ENCODE results near the gene SEMA4D. TPM values are rescaled to one million over a fixed set of nuclear protein-coding genes. Genes with fewer than 3 reads are reported as not detected.

Gene SEMA4D
- total RNA-seq, 4 donors from 2014 or later = 13.4 to 27.3 (median 24.8) TPM

GRCh38 chr9:89387197-89387849 lies 110.6 kb downstream of the SEMA4D start:
- Histone ChIP-seq H3K36me3 (peaks cover 0 to 99% (median 31%) of the 10 kb centered on the region in 3 donors), H3K27me3 (no peaks in the 10 kb centered on the region), H3K4me3 (no peak overlapping the region), H3K9me3 (no peaks in the 10 kb centered on the region), H3K27ac (peak overlapping the region in 2 of 4 donors; percentile 73 to 84), H3K4me1 (peaks cover 0 to 16% (median 11%) of the 10 kb centered on the region in 4 donors)
- no peak for DNase-seq (ENCODE audit: low spot score in 2 of 2)
- no peak for TF ChIP-seq POLR2A (IDR thresholded peaks at IDR 0.05)
- TF ChIP-seq EP300 (IDR thresholded peaks at IDR 0.05) = no peak
- no peak for TF ChIP-seq CTCF (IDR thresholded peaks at IDR 0.05)
- whole genome bisulfite sequencing, 2 donors = 92% methylated on average over 20 of the region's 20 CpGs

GRCh38 chr9:89386797-89387196 lies 111.1 kb downstream of the SEMA4D start:
- no peak for TF ChIP-seq POLR2A (IDR thresholded peaks at IDR 0.05)
- TF ChIP-seq CTCF (IDR thresholded peaks at IDR 0.05) = no peak
- no peak for TF ChIP-seq EP300 (IDR thresholded peaks at IDR 0.05)
- Histone ChIP-seq H3K9me3 (no peaks in the 10 kb centered on the region), H3K27ac (peak overlapping the region in 1 of 4 donors; percentile 73), H3K27me3 (no peaks in the 10 kb centered on the region), H3K36me3 (peaks cover 0 to 99% (median 31%) of the 10 kb centered on the region in 3 donors), H3K4me3 (no peak overlapping the region), H3K4me1 (peaks cover 0 to 16% (median 11%) of the 10 kb centered on the region in 4 donors)
- WGBS, 2 donors = 79 to 86% methylated on average over 10 to 11 of the region's 11 CpGs
- DNase-seq (ENCODE audit: low spot score in 2 of 2) = no peak

- DNase-seq (ENCODE audit: low spot score in 2 of 2) = no peak
- Histone ChIP-seq H3K4me3 (no peak overlapping the region), H3K4me1 (peaks cover 0 to 16% (median 11%) of the 10 kb centered on the region in 4 donors), H3K27me3 (no peaks in the 10 kb centered on the region), H3K9me3 (no peaks in the 10 kb centered on the region), H3K27ac (no peak overlapping the region), H3K36me3 (peaks cover 0 to 99% (median 26%) of the 10 kb centered on the region in 3 donors)
- TF ChIP-seq EP300 (IDR thresholded peaks at IDR 0.05) (no peak), POLR2A (IDR thresholded peaks at IDR 0.05) (no peak), CTCF (IDR thresholded peaks at IDR 0.05) (no peak)
- WGBS, 2 donors = 93 to 95% methylated on average over 11 of the region's 11 CpGs
These were observed 111.7 kb downstream of the SEMA4D start for GRCh38 chr9:89386206-89386605.

- DNase-seq (ENCODE audit: low spot score in 2 of 2) = no peak
- H3K9me3 ChIP-seq = no peaks in the 10 kb centered on the region
- 89 to 95% methylated on average over 14 to 15 of the region's 15 CpGs for WGBS, 2 donors
- H3K36me3 ChIP-seq = peaks cover 0 to 99% (median 14%) of the 10 kb centered on the region in 3 donors
- H3K4me1 ChIP-seq = peaks cover 0 to 16% (median 11%) of the 10 kb centered on the region in 4 donors
- TF ChIP-seq CTCF (IDR thresholded peaks at IDR 0.05) (no peak), POLR2A (IDR thresholded peaks at IDR 0.05) (no peak), EP300 (IDR thresholded peaks at IDR 0.05) (no peak)
- no peaks in the 10 kb centered on the region for H3K27me3 ChIP-seq
- no peak overlapping the region for H3K4me3 ChIP-seq
- H3K27ac ChIP-seq = no peak overlapping the region
These were observed 113.1 kb downstream of the SEMA4D start for GRCh38 chr9:89384783-89385182.

- 87 to 88% methylated on average over 19 of the region's 19 CpGs for WGBS, 2 donors
These were observed 114.1 kb downstream of the SEMA4D start for GRCh38 chr9:89383721-89384300.

More at GRCh38 chr9:89383721-89384300, 114.1 kb downstream of the SEMA4D start:
- H3K4me1 ChIP-seq = peaks cover 0 to 16% (median 11%) of the 10 kb centered on the region in 4 donors
- no peak overlapping the region for H3K4me3 ChIP-seq
- H3K27ac ChIP-seq = no peak overlapping the region
- no peaks in the 10 kb centered on the region for H3K9me3 ChIP-seq
- peaks cover 0 to 99% (median 14%) of the 10 kb centered on the region in 3 donors for H3K36me3 ChIP-seq
- TF ChIP-seq POLR2A (IDR thresholded peaks at IDR 0.05) (no peak), EP300 (IDR thresholded peaks at IDR 0.05) (no peak)
- no peak for DNase-seq (ENCODE audit: low spot score in 2 of 2)
- no peaks in the 10 kb centered on the region for H3K27me3 ChIP-seq
